NK-92 (cell line): ENCODE measurements around the gene MAN2C1.
"Not testable (repeated sequence)": the region's sequence is repeated elsewhere in the genome, so short reads cannot be mapped to it uniquely, and the experiment has no call there.

Source experiments
- DNase-seq: peaks from one replicate; lab custom pipeline; 2025; ENCODE audit not compliant: unreplicated experiment; lab: John Stamatoyannopoulos, UW

Gene MAN2C1

GRCh38 chr15:75313116-75313845 lies 55.1 kb downstream of the MAN2C1 start:
- DNase-seq: no peak

GRCh38 chr15:75312548-75312947 lies 55.9 kb downstream of the MAN2C1 start:
- DNase-seq: not testable (repeated sequence)

GRCh38 chr15:75309711-75310110 lies 58.7 kb downstream of the MAN2C1 start:
- no peak for DNase-seq

- DNase-seq: no peak
These were observed 60.5 kb downstream of the MAN2C1 start for GRCh38 chr15:75307778-75308390.

GRCh38 chr15:75306188-75306587 lies 62.2 kb downstream of the MAN2C1 start:
- no peak for DNase-seq
